ENCODE measurements around the gene CDH4. TPM values are rescaled to one million over a fixed set of nuclear protein-coding genes. Genes with fewer than 3 reads are reported as not detected.

Gene CDH4
- total and polyA plus RNA-seq, 2 of the 8 experiments (the other 6 are each of a cell fraction or from before 2014, with no cell fraction given) = 4.3 to 7.9 TPM

DNA sequence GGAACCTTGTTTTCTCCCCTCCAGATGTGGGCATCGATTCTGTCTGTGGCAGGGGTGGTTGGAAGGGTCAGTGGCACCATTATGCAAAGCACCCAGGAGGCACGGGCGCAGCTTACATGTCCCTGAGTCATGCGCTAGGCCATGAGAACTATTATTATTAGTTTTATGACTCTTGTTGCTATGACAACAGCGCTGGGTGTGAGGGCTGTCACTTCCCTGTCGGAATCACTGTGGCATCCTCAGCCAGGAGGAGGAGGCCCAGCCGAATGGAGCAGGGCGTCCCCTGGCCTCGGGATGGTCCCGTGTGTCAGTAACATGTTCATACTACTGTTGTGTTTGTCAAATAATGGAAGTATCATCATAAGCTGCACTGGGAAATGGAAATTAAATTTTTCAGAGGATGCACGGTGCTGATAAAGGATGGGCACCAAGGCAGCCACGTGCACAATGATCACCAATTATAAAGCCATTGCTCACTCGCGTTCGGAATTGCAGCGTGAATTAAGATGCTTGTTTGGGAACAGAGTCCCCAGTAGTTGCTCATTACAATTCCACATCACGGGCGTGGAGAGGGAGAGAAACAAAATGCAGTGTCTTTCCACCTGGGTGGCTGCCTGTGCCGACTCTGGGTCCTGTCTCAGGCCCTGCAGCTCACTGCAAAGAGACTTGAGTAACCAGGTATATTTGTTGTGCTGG, 247.9 kb downstream of the CDH4 start:
- H3K23me2 ChIP-seq (ENCODE audit: low read depth, low read length) = peaks cover 3% of the 10 kb centered on the region; the same call in 1 of the 2 replicates
- H4K5ac ChIP-seq (ENCODE audit: insufficient read length, low read depth, low read length) = no peak overlapping the region
- CTCF ChIA-PET (ENCODE audit: partially characterized antibody) = interaction anchor here (0.7 to 1.3 kb wide), 3 partner anchors 10 to 34 kb away, joined by 3 to 4 read pairs (median 3); no protein-coding TSS in a partner anchor
- H3K4me1 ChIP-seq (replicated peaks in 1 of 4; ENCODE audit: control insufficient read depth in 3 of 4, insufficient read depth in 4 of 4, low read length in 3 of 4) = peaks cover 8 to 20% (median 15%) of the 10 kb centered on the region in 4 experiments
- H2BK20ac ChIP-seq (ENCODE audit: low read length) = peak overlapping the region; percentile 75
- no peaks in the 10 kb centered on the region for H3K36me3 ChIP-seq (ENCODE audit: control insufficient read depth in 2 of 4, insufficient read depth in 4 of 4, low read length in 3 of 4)
- H4K91ac ChIP-seq (replicated peaks; ENCODE audit: insufficient read length, low read length) = no peak overlapping the region
- no peak overlapping the region for H3K27ac ChIP-seq (ENCODE audit: low read depth, low read length)
- H2BK12ac ChIP-seq (ENCODE audit: low read depth, low read length) = peak overlapping the region; percentile 97; the same call in 1 of the 2 replicates
- H2AK5ac ChIP-seq (ENCODE audit: low read depth, low read length) = peak overlapping the region; percentile 42; the same call in 1 of the 2 replicates
- no peaks in the 10 kb centered on the region for H3K9me3 ChIP-seq (ENCODE audit: insufficient read depth in 2 of 2, low read depth in 1 of 2, low read length in 1 of 2)
- H3K14ac ChIP-seq (ENCODE audit: insufficient read length) = no peak overlapping the region
- no peak overlapping the region for H3K4me2 ChIP-seq (ENCODE audit: insufficient read depth in 1 of 2, low read depth in 2 of 2, low read length in 2 of 2)
- H4K20me1 ChIP-seq (replicated peaks in 1 of 2; ENCODE audit: control insufficient read depth in 1 of 2, insufficient read depth in 2 of 2, low read length in 2 of 2) = no peaks in the 10 kb centered on the region
- peak overlapping the region; percentile 4; the same call in 1 of the 2 replicates for H4K8ac ChIP-seq (ENCODE audit: extremely low read depth, insufficient read depth, low read length)
- H2BK5ac ChIP-seq (ENCODE audit: low read depth, low read length) = peak overlapping the region; percentile 60; the same call in 1 of the 2 replicates
- no peaks in the 10 kb centered on the region for H3K79me1 ChIP-seq (ENCODE audit: low read depth, low read length)
- no peak overlapping the region; the same call in 1 of the 2 replicates for H3K18ac ChIP-seq (ENCODE audit: extremely low read depth, low read length)
- H3K56ac ChIP-seq (replicated peaks; ENCODE audit: insufficient read length, low read depth, low read length) = no peak overlapping the region
- no peaks in the 10 kb centered on the region for H3K79me2 ChIP-seq (ENCODE audit: control insufficient read depth in 1 of 2, insufficient read depth in 2 of 2, low read length in 2 of 2)
- no peak overlapping the region for H3K9ac ChIP-seq (replicated peaks in 1 of 4; ENCODE audit: extremely low read depth in 1 of 4, low read depth in 3 of 4, low read length in 3 of 4)
- WGBS, 2 experiments (ENCODE audit: extremely low coverage in 1 of 2, insufficient coverage in 1 of 2, insufficient read length in 1 of 2, insufficient replicate concordance in 2 of 2, low coverage in 1 of 2, low lambda C conversion rate in 2 of 2, missing lambda C conversion rate in 1 of 2) = 90% methylated on average over 19 of the region's 19 CpGs; no CpG with 5 or more reads in 1 of the 2 experiments
- H2BK120ac ChIP-seq (replicated peaks; ENCODE audit: low read depth, low read length) = no peak overlapping the region
- H3K23ac ChIP-seq (ENCODE audit: insufficient read length) = no peak overlapping the region
- no peak overlapping the region for H3K4ac ChIP-seq (replicated peaks; ENCODE audit: insufficient read length, low read depth, low read length)
- POLR2A ChIA-PET (ENCODE audit: partially characterized antibody) = no interaction called here
- peaks cover 0 to 3% (median under 1%) of the 10 kb centered on the region in 4 experiments; a peak in 4 of 7 replicates for H3K27me3 ChIP-seq (replicated peaks in 1 of 4; ENCODE audit: control insufficient read depth in 3 of 4, extremely low read depth in 1 of 4, insufficient read depth in 3 of 4, low read length in 3 of 4)
- FAIRE-seq = no peak
- no peak for DNase-seq (ENCODE audit: low read depth in 1 of 2, low spot score in 2 of 2)
- H3K4me3 ChIP-seq (ENCODE audit: extremely low read depth in 1 of 4, insufficient read depth in 2 of 4, low read depth in 3 of 4, low read length in 4 of 4) = no peak overlapping the region
- no peak overlapping the region for H2AFZ ChIP-seq (ENCODE audit: low read length)
- H2BK15ac ChIP-seq (ENCODE audit: low read length) = peak overlapping the region; percentile 93; the same call in 1 of the 2 replicates
- TF ChIP-seq SP2 (IDR thresholded peaks at IDR 0.05; ENCODE audit: low read length) = no peak
- no peak for TF ChIP-seq HDAC6 (IDR thresholded peaks at IDR 0.05; ENCODE audit: low read depth, low read length)
- TF ChIP-seq NANOG (IDR thresholded peaks at IDR 0.05; ENCODE audit: insufficient read depth, low read depth, low read length, poor library complexity, severe bottlenecking) = no peak
- TF ChIP-seq GABPA (IDR thresholded peaks at IDR 0.05; ENCODE audit: borderline replicate concordance, insufficient read depth, low read length) = no peak
- TF ChIP-seq, protein P1, sequence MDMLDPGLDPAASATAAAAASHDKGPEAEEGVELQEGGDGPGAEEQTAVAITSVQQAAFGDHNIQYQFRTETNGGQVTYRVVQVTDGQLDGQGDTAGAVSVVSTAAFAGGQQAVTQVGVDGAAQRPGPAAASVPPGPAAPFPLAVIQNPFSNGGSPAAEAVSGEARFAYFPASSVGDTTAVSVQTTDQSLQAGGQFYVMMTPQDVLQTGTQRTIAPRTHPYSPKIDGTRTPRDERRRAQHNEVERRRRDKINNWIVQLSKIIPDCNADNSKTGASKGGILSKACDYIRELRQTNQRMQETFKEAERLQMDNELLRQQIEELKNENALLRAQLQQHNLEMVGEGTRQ (IDR thresholded peaks at IDR 0.05; ENCODE audit: low read length) = no peak
- TF ChIP-seq HDAC2 (IDR thresholded peaks at IDR 0.05; ENCODE audit: borderline replicate concordance in 1 of 2, low read depth in 2 of 2, low read length in 2 of 2) = no peak
- TF ChIP-seq TBP (IDR thresholded peaks at IDR 0.05; ENCODE audit: low read depth, low read length) = no peak
- no peak for TF ChIP-seq FOSL1 (IDR thresholded peaks at IDR 0.05; ENCODE audit: insufficient read depth, low read depth, low read length)
- TF ChIP-seq MAX (IDR thresholded peaks at IDR 0.05) = no peak
- no peak for TF ChIP-seq TAF1 (IDR thresholded peaks at IDR 0.05; ENCODE audit: low read depth, low read length)

Data from H1 (cell line).